Fibroblast of lung (primary cell): Measurements from ENCODE around the gene ERMAP.

Experiments
- EZH2 ChIP-seq: IDR thresholded peaks from 2 replicates; pipeline ENCODE4 v1.5.1; 2012; ENCODE audit warnings: low read length, control low read depth, mild to moderate bottlenecking; ENCODE audit errors: missing control alignments
- TF ChIP-seq, protein P1 (sequence below), 2 donors: IDR thresholded peaks in 1 of 2; conservative IDR thresholded peaks in 1 of 2; 1 replicate in 1 of 2; 2 replicates in 1 of 2; pipeline ENCODE4 v1.5.1; 2011 to 2012; ENCODE audit warnings: low read length in 2 of 2, control low read depth in 1 of 2, inconsistent platforms in 1 of 2, low read depth in 1 of 2, mild to moderate bottlenecking in 1 of 2

DNA sequence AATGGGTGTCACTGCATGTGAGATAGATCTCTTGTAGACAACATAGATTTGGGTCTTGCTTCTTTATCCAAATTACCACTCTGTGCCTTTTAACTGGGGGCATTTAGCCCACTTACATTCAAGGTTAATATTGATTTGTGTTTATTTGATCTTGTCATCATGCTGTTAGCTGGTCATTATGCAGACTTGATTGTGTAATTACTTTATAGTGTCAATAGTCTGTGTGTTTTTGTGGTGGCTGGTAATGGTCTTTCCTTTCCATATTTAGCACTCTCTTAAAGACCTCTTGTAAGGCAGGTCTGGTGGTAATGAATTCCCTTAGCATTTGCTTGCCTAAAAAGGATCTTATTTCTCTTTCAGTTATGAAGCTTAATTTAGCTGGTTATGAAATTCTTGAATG lies 59.1 kb downstream of the ERMAP start:
- TF ChIP-seq, protein P1, sequence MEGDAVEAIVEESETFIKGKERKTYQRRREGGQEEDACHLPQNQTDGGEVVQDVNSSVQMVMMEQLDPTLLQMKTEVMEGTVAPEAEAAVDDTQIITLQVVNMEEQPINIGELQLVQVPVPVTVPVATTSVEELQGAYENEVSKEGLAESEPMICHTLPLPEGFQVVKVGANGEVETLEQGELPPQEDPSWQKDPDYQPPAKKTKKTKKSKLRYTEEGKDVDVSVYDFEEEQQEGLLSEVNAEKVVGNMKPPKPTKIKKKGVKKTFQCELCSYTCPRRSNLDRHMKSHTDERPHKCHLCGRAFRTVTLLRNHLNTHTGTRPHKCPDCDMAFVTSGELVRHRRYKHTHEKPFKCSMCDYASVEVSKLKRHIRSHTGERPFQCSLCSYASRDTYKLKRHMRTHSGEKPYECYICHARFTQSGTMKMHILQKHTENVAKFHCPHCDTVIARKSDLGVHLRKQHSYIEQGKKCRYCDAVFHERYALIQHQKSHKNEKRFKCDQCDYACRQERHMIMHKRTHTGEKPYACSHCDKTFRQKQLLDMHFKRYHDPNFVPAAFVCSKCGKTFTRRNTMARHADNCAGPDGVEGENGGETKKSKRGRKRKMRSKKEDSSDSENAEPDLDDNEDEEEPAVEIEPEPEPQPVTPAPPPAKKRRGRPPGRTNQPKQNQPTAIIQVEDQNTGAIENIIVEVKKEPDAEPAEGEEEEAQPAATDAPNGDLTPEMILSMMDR (conservative IDR thresholded peaks at IDR 0.05 in 1 of 2, IDR thresholded peaks at IDR 0.05 in 1 of 2; ENCODE audit: low read depth in 1 of 2, low read length in 2 of 2): no peak
- TF ChIP-seq EZH2: no peak
